Sigmoid colon (tissue), 7 donors: ENCODE data around the gene POGK. TPM values are rescaled to one million over a fixed set of nuclear protein-coding genes. Genes with fewer than 3 reads are reported as not detected.

Experiments
- DNase-seq: peaks from one replicate; pipeline ENCODE4 v3.0.0-alpha.2; 2019
- H3K27ac ChIP-seq, 4 donors: fragments of 200-600 bp; sonication (generic); one replicate each; pipeline ENCODE4 v1.5.1; 2016 to 2019; ENCODE audit warnings: mild to moderate bottlenecking in 1 of 4
- H3K27me3 ChIP-seq, 3 donors: fragments of 200-600 bp; sonication (generic); one replicate each; pipeline ENCODE4 v1.5.1; 2019; ENCODE audit warnings: mild to moderate bottlenecking in 1 of 3
- H3K36me3 ChIP-seq, 4 donors: fragments of 200-600 bp; sonication (generic); one replicate each; pipeline ENCODE4 v1.5.1; 2016 to 2019
- H3K4me1 ChIP-seq, 4 donors: fragments of 200-600 bp; sonication (generic); one replicate each; pipeline ENCODE4 v1.5.1; 2017 to 2019
- H3K4me3 ChIP-seq, 4 donors: fragments of 200-600 bp; sonication (generic); one replicate each; pipeline ENCODE4 v1.5.1; 2017 to 2019; ENCODE audit warnings: mild to moderate bottlenecking in 2 of 4, moderate library complexity in 1 of 4
- H3K9me3 ChIP-seq, 4 donors: fragments of 200-600 bp in 3 of 4; sonication (generic) in 3 of 4; one replicate each; pipeline versions ENCODE4 v1.5.1 to v1.6.1; 2013 to 2019
- CTCF ChIP-seq, 4 experiments: fragments of 450-650 bp in 3 of 4; fragments of 200-600 bp in 1 of 4; IDR thresholded peaks; one replicate each; pipeline ENCODE4 v1.5.1; 2016 to 2019; ENCODE audit warnings: antibody characterized with exemption in 4 of 4, mild to moderate bottlenecking in 3 of 4, moderate library complexity in 2 of 4
- EP300 ChIP-seq, 4 donors: sonication (generic); formaldehyde crosslinking; IDR thresholded peaks; one replicate each; pipeline ENCODE4 v1.6.1; 2017; ENCODE audit warnings: antibody characterized with exemption in 4 of 4
- POLR2A ChIP-seq, 2 donors: fragments of 450-650 bp; IDR thresholded peaks; one replicate each; pipeline ENCODE4 v1.6.1; 2016; ENCODE audit warnings: antibody characterized with exemption in 2 of 2, mild to moderate bottlenecking in 2 of 2, moderate library complexity in 2 of 2
- POLR2AphosphoS5 ChIP-seq, 4 donors: sonication (generic); formaldehyde crosslinking; IDR thresholded peaks; one replicate each; pipeline ENCODE4 v1.6.1; 2017; ENCODE audit warnings: antibody characterized with exemption in 4 of 4
- WGBS, 2 donors: extraction: QIAGEN DNeasy Blood & Tissue Kit; methylation state at CpG; one replicate each; pipeline ENCODE4 v1.1.7; 2013; 5-methylcytosine and 5-hydroxymethylcytosine counted together
- intact Hi-C: fragments of 100-400 bp; cut with DNase I; formaldehyde crosslinking; loops from one replicate; pipeline ENCODE4 v1.15.1; 2023
- polyA plus RNA-seq, 3 donors: library from polyadenylated mRNA; stranded (reverse); fragments of 200-250 nt; gene quantifications; one replicate each; pipeline ENCODE4 v1.2.3, GENCODE V29; 2013
- total RNA-seq, 4 donors: library from RNA; depleted of rRNA; stranded (reverse); fragments of >200 nt; gene quantifications; one replicate each; pipeline ENCODE4 v1.1.0, GENCODE V29; 2016
- donor health status: healthy with polysubstance abuse.
- donor health status: Bipolar disorder and iron deficiency.
- donor health status: healthy.

The POGK gene
- total and polyA plus RNA-seq, 7 donors = 6.6 to 23.5 (median 22.2) TPM

- Histone ChIP-seq H3K36me3 (no peaks in the 10 kb centered on the region), H3K4me3 (no peak overlapping the region), H3K27me3 (peaks cover 0 to under 1% (median 0%) of the 10 kb centered on the region in 3 donors), H3K27ac (no peak overlapping the region), H3K4me1 (peaks cover 0 to 30% (median 20%) of the 10 kb centered on the region in 4 donors), H3K9me3 (no peaks in the 10 kb centered on the region)
- DNase-seq = no peak
- intact Hi-C loops = no loop called here
- TF ChIP-seq CTCF (IDR thresholded peaks at IDR 0.05) (no peak), POLR2AphosphoS5 (IDR thresholded peaks at IDR 0.05) (no peak), POLR2A (IDR thresholded peaks at IDR 0.05) (no peak), EP300 (IDR thresholded peaks at IDR 0.05) (no peak)
These were observed 50.5 kb downstream of the POGK start for GRCh38 chr1:166889776-166890175.

- 81 to 83% methylated on average over 4 of the region's 4 CpGs for WGBS, 2 donors
- Histone ChIP-seq H3K9me3 (peaks cover 0 to 8% (median 0%) of the 10 kb centered on the region in 4 donors), H3K27ac (no peak overlapping the region), H3K4me3 (no peak overlapping the region), H3K36me3 (no peaks in the 10 kb centered on the region), H3K27me3 (no peaks in the 10 kb centered on the region), H3K4me1 (peaks cover 0 to 18% (median 15%) of the 10 kb centered on the region in 4 donors)
- no peak for DNase-seq
- intact Hi-C loops = no loop called here
- TF ChIP-seq EP300 (IDR thresholded peaks at IDR 0.05) (no peak), CTCF (IDR thresholded peaks at IDR 0.05) (no peak), POLR2A (IDR thresholded peaks at IDR 0.05) (no peak), POLR2AphosphoS5 (IDR thresholded peaks at IDR 0.05) (no peak)
These were observed 56.5 kb downstream of the POGK start for GRCh38 chr1:166895766-166896165.

GRCh38 chr1:166899769-166900168 is 60.5 kb downstream of the POGK start:
- Histone ChIP-seq H3K9me3 (peaks cover 0 to 8% (median 0%) of the 10 kb centered on the region in 4 donors), H3K4me1 (peaks cover 0 to 28% (median 21%) of the 10 kb centered on the region in 4 donors), H3K36me3 (no peaks in the 10 kb centered on the region), H3K4me3 (no peak overlapping the region), H3K27ac (no peak overlapping the region), H3K27me3 (no peaks in the 10 kb centered on the region)
- TF ChIP-seq CTCF (IDR thresholded peaks at IDR 0.05) = no peak
- TF ChIP-seq POLR2A (IDR thresholded peaks at IDR 0.05) = no peak
- TF ChIP-seq EP300 (IDR thresholded peaks at IDR 0.05) = no peak
- no peak for TF ChIP-seq POLR2AphosphoS5 (IDR thresholded peaks at IDR 0.05)
- DNase-seq = no peak
- intact Hi-C loops = loop anchor here (10.0 kb wide), 2 partner anchors 555 to 635 kb away; no protein-coding TSS in a partner anchor

GRCh38 chr1:166900987-166901386 is 61.7 kb downstream of the POGK start:
- H3K36me3 ChIP-seq = no peaks in the 10 kb centered on the region
- no peaks in the 10 kb centered on the region for H3K27me3 ChIP-seq
- intact Hi-C loops = loop anchor here (10.0 kb wide), 2 partner anchors 554 to 634 kb away; no protein-coding TSS in a partner anchor
- DNase-seq = no peak
- TF ChIP-seq EP300 (IDR thresholded peaks at IDR 0.05) = no peak
- no peak for TF ChIP-seq CTCF (IDR thresholded peaks at IDR 0.05)
- peaks cover 0 to 38% (median 32%) of the 10 kb centered on the region in 4 donors for H3K4me1 ChIP-seq
- WGBS, 2 donors = 53 to 57% methylated on average over 4 of the region's 4 CpGs
- peaks cover 0 to 8% (median 0%) of the 10 kb centered on the region in 4 donors for H3K9me3 ChIP-seq
- no peak overlapping the region for H3K4me3 ChIP-seq
- H3K27ac ChIP-seq = no peak overlapping the region

- intact Hi-C loops = loop anchor here (10.0 kb wide), 2 partner anchors 553 to 633 kb away; no protein-coding TSS in a partner anchor
- H3K27ac ChIP-seq = peak overlapping the region in 1 of 4 donors; percentile 18
- peaks cover 0 to 50% (median 40%) of the 10 kb centered on the region in 4 donors for H3K4me1 ChIP-seq
- H3K9me3 ChIP-seq = peaks cover 0 to 7% (median 0%) of the 10 kb centered on the region in 4 donors
- TF ChIP-seq CTCF (IDR thresholded peaks at IDR 0.05) (no peak), POLR2AphosphoS5 (IDR thresholded peaks at IDR 0.05) (no peak), EP300 (IDR thresholded peaks at IDR 0.05) (no peak), POLR2A (IDR thresholded peaks at IDR 0.05) (no peak)
- no peaks in the 10 kb centered on the region for H3K27me3 ChIP-seq
- no peak overlapping the region for H3K4me3 ChIP-seq
- 52 to 58% methylated on average over 1 of the region's 1 CpG for WGBS, 2 donors
- no peaks in the 10 kb centered on the region for H3K36me3 ChIP-seq
- DNase-seq = no peak
These were observed 63.0 kb downstream of the POGK start for GRCh38 chr1:166902279-166902678.
